Activated T-cell treated with anti-CD3 and anti-CD28 coated beads, Interleukin-2, amount 50 U/mL, for 48 hours (primary cell): ENCODE measurements around the gene USP54.
"Not testable (repeated sequence)": the region's sequence is repeated elsewhere in the genome, so short reads cannot be mapped to it uniquely, and the experiment has no call there.

Source experiments
- DNase-seq, 2 experiments: peaks; one replicate each; pipeline ENCODE4 v3.0.0-alpha.2; 2020

The USP54 gene

GRCh38 chr10:73590881-73591799 is at the start of gene USP54:
Gene USP54 (minus strand): TSS chr10:73591342. CDS start chr10:73575658, 15,684 bp downstream.
- no peak for DNase-seq

- DNase-seq, result no peak
Observed at GRCh38 chr10:73639286-73639685, 48.1 kb upstream of the USP54 start.

- DNase-seq, result no peak
Observed at GRCh38 chr10:73635781-73636180, 44.6 kb upstream of the USP54 start.

GRCh38 chr10:73634421-73634820 is 43.3 kb upstream of the USP54 start:
- DNase-seq, result no peak

- DNase-seq, result no peak
Observed at GRCh38 chr10:73629165-73629564, 38.0 kb upstream of the USP54 start.

- DNase-seq, result no peak
Observed at GRCh38 chr10:73628405-73628804, 37.3 kb upstream of the USP54 start.

- no peak for DNase-seq
Observed at GRCh38 chr10:73627300-73627699, 36.2 kb upstream of the USP54 start.

GRCh38 chr10:73625884-73626752 is 35.0 kb upstream of the USP54 start:
- DNase-seq, result peak; percentile 91 to 93

GRCh38 chr10:73625004-73625883 is 34.1 kb upstream of the USP54 start:
- DNase-seq, result no peak

GRCh38 chr10:73623056-73623455 is 31.9 kb upstream of the USP54 start:
- DNase-seq, result no peak

- DNase-seq, result not testable (repeated sequence)
Observed at GRCh38 chr10:73620974-73621373, 29.8 kb upstream of the USP54 start.

GRCh38 chr10:73617143-73617542 is 26.0 kb upstream of the USP54 start:
- not testable (repeated sequence) for DNase-seq

- no peak for DNase-seq
Observed at GRCh38 chr10:73614720-73615119, 23.6 kb upstream of the USP54 start.

- DNase-seq, result no peak
Observed at GRCh38 chr10:73609116-73609515, 18.0 kb upstream of the USP54 start.

GRCh38 chr10:73601486-73601921 is 10.4 kb upstream of the USP54 start:
- DNase-seq, result no peak

- DNase-seq, result no peak
Observed at GRCh38 chr10:73597346-73597745, 6.2 kb upstream of the USP54 start.

GRCh38 chr10:73593812-73594211 is 2.7 kb upstream of the USP54 start:
- DNase-seq, result no peak

GRCh38 chr10:73593110-73593509 is 2.0 kb upstream of the USP54 start:
- no peak for DNase-seq

- no peak for DNase-seq
Observed at GRCh38 chr10:73591935-73592699, 975 bp upstream of the USP54 start.

GRCh38 chr10:73589563-73590126 is 1.5 kb downstream of the USP54 start:
- DNase-seq, result no peak

GRCh38 chr10:73588656-73589055 is 2.5 kb downstream of the USP54 start:
- no peak for DNase-seq
